Fibroblast of skin of scalp (primary cell): ENCODE data around the gene COA8. TPM values are rescaled to one million over a fixed set of nuclear protein-coding genes. Genes with fewer than 3 reads are reported as not detected.
"Not testable (repeated sequence)": the region's sequence is repeated elsewhere in the genome, so short reads cannot be mapped to it uniquely, and the experiment has no call there.

Experiments
- DNase-seq: peaks from one replicate; pipeline ENCODE4 v3.0.0-alpha.2; 2013
- polyA plus RNA-seq, 2 experiments: library from polyadenylated mRNA; unstranded; fragments of 120-200 nt; gene quantifications; one replicate each; pipeline ENCODE4 v1.2.1, GENCODE V29; 2013; ENCODE audit not compliant: insufficient read length in 2 of 2

Gene COA8
- polyA plus RNA-seq (2013, experiment 1 of 2; ENCODE audit: insufficient read length) = 41.9 TPM
- polyA plus RNA-seq (2013, experiment 2 of 2; ENCODE audit: insufficient read length) = 41.0 TPM

DNA sequence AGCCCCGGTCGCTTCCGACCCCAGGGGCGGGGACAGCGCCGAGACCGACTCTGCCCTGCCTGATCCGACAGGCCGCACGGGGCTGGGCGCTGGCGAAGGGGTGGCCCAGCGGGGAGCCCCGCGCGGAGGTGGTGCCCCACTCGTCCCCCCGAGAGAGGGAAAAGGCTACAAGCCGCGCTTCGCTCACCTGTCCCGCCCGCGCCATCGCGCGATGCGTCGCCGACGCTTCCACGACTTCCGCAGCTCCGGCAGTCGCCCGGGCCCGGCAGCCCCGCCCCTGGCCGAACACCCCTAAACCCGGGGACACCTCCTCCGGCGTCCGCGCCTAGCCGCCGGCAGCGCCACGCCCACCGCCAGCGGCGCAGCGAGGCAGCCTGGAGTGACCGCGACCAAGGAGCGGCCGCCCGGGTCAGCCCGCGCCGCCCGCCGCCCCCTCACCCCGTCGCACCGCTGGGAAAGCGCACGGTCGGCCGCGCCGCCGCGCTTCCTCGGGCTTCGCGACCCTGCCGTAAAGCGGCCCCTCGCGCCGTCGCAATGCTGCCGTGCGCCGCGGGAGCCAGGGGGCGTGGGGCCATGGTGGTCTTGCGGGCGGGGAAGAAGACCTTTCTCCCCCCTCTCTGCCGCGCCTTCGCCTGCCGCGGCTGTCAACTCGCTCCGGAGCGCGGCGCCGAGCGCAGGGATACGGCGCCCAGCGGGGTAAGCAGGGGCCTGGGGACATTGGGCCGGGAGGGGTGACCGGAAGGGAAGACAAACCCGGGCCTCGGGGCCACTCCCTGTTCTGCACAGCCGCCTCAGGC lies at the start of gene COA8, which contains the start of gene BAG5:
Gene COA8 (plus strand): TSS at position 532 of the 797 bp plus-strand sequence. CDS start 42 bp downstream, at position 574.
Gene BAG5 (minus strand): TSS at position 229 of the 797 bp plus-strand sequence. CDS start 1,493 bp downstream, outside the sequence.
- DNase-seq = peak; percentile 84

- no peak for DNase-seq
Measured at GRCh38 chr14:103514596-103515421, 48.0 kb upstream of the COA8 start.

DNA sequence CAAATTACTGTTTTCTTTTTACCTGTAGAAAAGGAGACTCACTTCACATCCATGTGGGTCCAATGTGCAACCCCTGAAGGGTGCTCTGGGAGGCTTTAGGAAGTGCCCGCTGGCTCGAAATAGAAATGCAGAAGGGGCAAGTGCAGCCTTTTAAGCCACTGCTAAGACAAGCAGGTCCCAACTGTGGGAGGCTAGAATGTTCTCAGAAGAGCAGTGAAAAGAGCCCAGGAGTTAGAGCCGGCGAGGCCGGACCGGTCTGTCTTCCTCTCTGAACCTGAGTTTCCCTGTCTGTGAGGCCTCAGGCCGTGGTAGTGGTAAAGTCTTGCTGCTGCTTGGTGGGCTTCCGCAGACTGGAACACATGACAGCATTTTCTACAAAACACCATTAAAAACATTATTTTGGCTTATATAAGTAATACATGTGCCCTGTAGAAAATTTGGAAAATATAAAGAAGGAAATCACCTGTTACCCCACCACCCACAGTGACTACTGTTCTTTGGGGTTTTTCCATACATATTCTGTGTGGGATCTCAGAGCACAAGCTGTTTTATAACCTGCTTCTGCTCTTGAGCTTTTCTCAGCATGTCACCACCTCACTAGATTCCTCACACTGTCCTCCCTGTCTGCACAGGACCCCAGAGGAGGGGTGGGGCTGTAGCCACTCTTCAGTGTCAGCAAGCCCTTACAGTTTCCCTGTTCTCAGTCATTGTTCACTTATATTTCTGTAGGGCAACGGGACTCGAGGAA lies 46.2 kb upstream of the COA8 start:
- no peak for DNase-seq

DNA sequence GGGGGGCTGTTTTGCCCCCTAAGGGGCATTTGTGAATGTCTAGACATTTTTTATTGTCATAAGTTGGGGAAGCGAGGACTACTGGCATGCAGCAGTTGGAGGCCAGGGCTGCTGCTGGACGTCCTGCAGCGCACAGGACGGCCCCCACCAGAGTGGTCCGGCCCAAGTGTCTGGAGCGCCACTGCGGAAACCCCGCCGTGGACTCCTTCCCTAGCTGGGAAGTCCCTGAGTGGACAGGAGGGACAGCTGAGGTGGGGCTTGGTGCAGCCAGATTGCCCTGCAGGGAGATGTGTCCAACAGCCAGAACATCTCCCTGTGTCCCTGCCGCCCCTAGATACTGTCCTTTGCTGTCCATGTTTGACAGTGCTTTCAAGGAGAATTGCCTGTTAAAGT lies 45.6 kb upstream of the COA8 start:
- no peak for DNase-seq

GRCh38 chr14:103517721-103518421 lies 44.9 kb upstream of the COA8 start:
- no peak for DNase-seq

- peak; percentile 42 for DNase-seq
Measured at GRCh38 chr14:103518422-103519042, 44.2 kb upstream of the COA8 start.

- peak; percentile 44 for DNase-seq
Measured at GRCh38 chr14:103519043-103519836, 43.5 kb upstream of the COA8 start.

DNA sequence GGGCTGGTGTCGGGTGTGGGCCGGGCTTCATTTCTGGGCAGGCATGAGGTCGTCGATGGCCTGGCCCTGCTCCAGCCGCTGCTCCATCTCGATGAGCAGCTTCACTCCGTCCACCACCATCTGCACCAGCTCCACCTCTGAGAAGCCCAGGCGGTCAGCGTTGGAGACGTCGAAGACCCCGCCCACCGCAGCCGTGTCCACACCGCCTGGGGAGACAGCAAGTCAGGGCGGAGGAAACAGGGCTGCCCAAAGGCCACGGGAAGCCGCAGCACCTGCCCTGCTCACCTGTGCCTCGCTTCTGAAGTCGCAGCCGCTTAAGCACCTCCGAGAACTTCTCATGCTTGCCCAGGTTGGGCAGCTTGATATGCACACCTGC lies 42.9 kb upstream of the COA8 start:
- DNase-seq = no peak

DNA sequence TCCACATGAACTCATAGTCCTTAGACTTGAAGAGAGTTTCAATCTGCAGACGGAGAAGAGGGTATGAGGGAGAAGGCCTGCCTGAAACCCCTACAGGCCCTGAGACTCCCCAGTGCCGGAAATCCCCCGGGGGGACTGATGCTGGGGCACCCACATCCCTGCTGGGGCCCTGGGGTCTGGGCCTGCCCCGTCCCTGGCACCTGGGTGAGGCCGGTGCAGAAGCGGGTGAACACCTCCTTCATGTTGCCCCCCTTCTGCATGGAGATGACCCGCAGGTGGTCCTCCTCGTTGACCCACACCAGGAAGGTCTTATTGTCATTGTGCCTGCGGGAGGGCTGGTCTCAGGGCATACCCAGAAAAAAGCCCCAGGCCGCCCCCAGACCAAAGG lies 42.5 kb upstream of the COA8 start:
- DNase-seq = no peak

GRCh38 chr14:103520657-103521437 lies 41.9 kb upstream of the COA8 start:
- DNase-seq = peak; percentile 79

DNA sequence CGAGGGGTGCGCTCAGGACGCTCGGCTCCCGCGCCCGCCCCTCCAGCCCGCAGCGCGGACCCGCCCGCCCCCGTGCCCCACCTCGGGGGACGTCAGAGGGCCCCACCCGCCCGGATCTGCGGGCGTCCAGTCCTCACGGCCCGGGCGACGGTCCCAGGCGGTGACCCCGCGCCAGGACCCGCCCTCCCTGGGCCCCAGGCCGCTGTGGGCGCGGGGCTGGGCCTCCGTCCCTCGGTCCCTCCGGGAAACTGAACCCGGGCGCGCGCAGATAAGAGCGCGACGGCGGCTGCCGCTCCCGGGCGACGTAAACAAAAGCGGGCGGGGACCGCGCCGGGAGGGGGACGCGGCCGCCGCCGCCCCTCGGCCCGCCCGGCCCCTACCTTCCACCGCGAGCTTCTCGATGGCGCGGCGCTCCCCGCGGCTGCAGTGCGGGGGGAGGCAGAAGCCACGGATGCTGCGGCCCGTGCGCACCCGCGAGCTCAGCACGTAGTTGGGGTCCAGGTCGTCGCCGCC lies 41.3 kb upstream of the COA8 start:
- no peak for DNase-seq

DNA sequence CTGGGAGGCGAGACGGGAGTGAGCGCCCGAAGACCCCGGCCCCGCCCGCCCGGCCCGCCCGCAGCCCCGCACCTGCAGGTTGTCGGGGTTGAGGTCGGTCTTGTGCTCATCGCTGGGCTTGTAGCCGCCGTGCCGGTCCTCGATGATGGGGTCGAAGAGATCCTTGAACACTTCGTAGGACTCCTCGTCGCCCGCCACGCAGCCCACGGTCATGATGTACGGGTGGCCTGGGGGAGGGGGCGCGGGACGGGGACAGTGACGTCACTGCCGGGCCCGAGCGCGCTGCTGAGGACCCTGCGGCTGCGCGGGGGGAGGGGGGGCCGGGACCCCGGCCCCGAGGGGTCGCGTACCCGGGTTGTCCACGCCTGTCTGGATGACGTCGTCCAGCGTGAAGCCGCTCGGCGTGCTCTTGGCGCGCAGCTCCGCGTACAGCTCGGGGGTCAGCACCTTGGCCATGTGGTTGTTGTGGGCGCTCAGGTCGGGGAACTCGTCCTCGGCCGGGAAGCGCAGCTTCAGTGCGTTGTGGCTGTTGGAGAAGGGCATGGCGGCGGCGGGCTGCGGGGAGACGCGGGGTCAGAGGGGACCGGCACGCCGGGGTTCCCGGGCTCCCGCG lies 40.7 kb upstream of the COA8 start:
- no peak for DNase-seq

- DNase-seq = peak; percentile 58
Measured at GRCh38 chr14:103522649-103523574, 39.8 kb upstream of the COA8 start, which contains the start of gene CKB. TSS of gene CKB (minus strand) at chr14:103522830. CDS start at chr14:103522493, 337 bp downstream.

DNA sequence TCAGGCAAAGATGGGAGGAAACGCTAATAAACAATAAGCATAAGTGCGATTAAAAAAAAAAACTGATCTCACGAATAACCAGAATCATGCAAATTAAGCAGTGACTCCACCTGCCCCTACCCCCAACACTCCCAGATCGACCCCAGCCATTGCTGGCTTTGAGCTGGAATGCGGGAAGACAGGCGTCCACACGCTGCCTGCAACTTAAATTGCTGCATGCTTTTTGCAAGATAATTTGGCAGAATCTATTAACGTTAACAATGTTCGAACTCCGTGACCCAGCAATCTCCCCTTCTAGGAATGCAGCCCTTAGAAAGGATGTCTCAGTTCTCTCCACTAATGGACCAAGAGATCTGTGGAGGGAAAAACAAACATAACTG lies 39.2 kb upstream of the COA8 start:
- no peak for DNase-seq

DNA sequence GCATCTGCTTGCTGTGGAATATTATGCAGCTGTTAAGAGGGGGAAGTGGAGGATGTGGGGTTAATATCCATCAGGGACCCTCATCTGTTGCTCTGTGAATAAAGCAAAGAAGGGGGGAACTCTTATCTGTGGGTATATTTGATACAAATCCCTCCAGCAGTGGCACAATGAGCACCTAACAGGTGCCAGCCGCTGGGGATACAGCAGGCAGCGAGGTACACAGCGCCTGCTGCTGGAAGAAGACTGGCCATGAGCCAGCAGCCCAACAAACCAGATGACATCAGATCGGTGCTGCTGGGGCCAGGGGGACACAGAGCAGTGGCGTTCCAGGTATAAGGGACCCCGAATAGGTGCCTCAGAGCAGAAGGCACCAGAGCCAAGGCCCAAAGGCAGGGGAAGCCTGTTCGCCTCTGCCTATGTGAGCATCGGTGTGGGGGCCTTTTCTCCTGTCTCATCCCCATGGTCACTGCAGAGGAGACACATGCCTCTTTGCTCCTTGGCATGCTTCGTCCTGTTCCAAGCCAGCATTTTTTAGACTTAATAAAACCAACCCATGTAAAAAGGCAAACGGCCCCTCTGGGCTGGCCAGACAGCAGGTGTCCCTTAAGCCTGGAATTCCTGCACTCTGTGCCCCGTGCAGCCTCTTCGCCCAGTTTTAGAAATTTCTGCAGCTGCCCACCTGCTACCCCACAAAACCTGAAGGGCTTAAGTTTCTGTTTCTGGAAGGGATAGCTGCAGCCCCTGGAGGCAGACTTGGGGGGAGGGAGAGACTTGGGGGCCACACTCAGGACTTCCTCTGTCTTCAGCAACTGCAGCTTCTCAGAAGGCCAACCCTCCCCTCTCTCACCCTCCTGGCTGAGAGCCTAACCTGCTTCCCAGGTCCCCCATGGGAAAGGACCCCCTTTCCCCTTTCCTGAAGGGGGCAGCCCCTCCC lies 38.5 kb upstream of the COA8 start:
- no peak for DNase-seq

DNA sequence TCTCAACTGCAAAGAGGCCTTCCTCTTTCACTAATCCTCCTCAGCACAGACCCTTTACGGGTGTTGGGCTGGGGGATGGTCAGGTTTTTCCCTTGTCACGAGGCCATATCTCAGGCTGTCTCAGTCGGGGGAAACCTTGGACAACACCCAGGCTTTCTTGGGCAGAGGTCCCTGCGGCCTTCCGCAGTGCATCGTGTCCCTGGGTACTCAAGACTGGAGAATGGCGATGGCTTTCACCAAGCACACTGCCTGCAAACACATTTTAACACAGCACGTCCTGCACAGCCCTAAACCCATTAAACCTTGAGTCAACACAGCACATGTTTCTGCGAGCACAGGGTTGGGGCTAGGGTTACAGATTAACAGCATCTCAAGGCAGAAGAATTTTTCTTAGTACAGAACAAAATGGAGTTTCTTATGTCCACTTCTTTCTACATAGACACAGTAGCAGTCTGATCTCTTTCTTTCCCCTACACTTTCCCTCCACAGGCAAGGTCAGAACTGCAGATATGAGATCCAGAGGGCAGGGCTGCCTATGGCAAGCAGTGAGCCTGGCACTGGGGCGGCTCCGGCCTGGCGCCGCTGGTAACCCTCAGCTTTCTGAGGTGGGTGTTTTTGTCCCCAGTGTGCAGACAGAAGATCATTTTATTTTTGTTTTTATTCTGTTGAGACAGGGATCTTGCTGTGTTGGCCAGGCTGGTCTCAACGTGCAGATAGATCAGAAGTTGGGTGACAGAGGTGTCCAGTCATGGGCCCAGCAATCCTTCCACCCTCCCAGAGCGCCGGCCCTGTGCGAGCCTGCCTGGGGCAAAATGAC lies 37.1 kb upstream of the COA8 start:
- not testable (repeated sequence) for DNase-seq
